Ovary (tissue), 3 donors: ENCODE results near the gene FHOD1.

ENCODE experiments used
- CTCF ChIP-seq, 3 donors: fragments of 450-650 bp in 2 of 3; fragments of 200-600 bp in 1 of 3; IDR thresholded peaks; one replicate each; pipeline versions ENCODE4 v1.5.1 to v1.8.0; 2016 to 2022; ENCODE audit warnings: antibody characterized with exemption in 3 of 3, mild to moderate bottlenecking in 1 of 3
- EP300 ChIP-seq: sonication (generic); formaldehyde crosslinking; IDR thresholded peaks from one replicate; pipeline ENCODE4 v1.6.1; 2017; ENCODE audit warnings: antibody characterized with exemption
- POLR2A ChIP-seq: fragments of 450-650 bp; IDR thresholded peaks from one replicate; pipeline ENCODE4 v1.6.1; 2017; ENCODE audit warnings: antibody characterized with exemption, mild to moderate bottlenecking, moderate library complexity
- donor health status: DM: no; HTN: no; CAD: no.

- TF ChIP-seq CTCF (IDR thresholded peaks at IDR 0.05) (no peak), POLR2A (no peak), EP300 (no peak)
Observed at GRCh38 chr16:67190448-67191399, 56.6 kb downstream of the FHOD1 start.
